Large intestine (tissue), 3 donors: ENCODE data around the gene TMEM179. TPM values are rescaled to one million over a fixed set of nuclear protein-coding genes. Genes with fewer than 3 reads are reported as not detected.

ENCODE experiments used
- DNase-seq, 2 donors: peaks; one replicate each; pipeline versions ENCODE4 v3.0.0 to v3.0.0-alpha.2; 2013
- H3K27ac ChIP-seq: one replicate; pipeline ENCODE4 v1.5.1; 2013; ENCODE audit warnings: low read length
- H3K27me3 ChIP-seq: 2 replicates; pipeline ENCODE4 v1.6.1; 2013; ENCODE audit warnings: low read length; ENCODE audit not compliant: control insufficient read depth, insufficient read depth
- H3K36me3 ChIP-seq: 2 replicates; pipeline ENCODE4 v1.6.1; 2013; ENCODE audit warnings: low read length; ENCODE audit not compliant: control insufficient read depth, insufficient read depth
- H3K4me1 ChIP-seq: one replicate; pipeline ENCODE4 v1.6.1; 2013; ENCODE audit warnings: low read length; ENCODE audit not compliant: control insufficient read depth, insufficient read depth
- H3K4me3 ChIP-seq: one replicate; pipeline ENCODE4 v1.5.1; 2013; ENCODE audit warnings: low read length
- H3K9me3 ChIP-seq: one replicate; pipeline ENCODE4 v1.6.1; 2013; ENCODE audit warnings: mild to moderate bottlenecking, low read depth, low read length, moderate library complexity; ENCODE audit not compliant: control insufficient read depth
- WGBS: methylation state at CpG from one replicate; pipeline ENCODE4 v1.1.5; 2013; ENCODE audit warnings: low lambda C conversion rate; ENCODE audit not compliant: insufficient coverage; 5-methylcytosine and 5-hydroxymethylcytosine counted together
- polyA plus RNA-seq: library from polyadenylated mRNA; unstranded; fragments of 120-200 nt; gene quantifications from one replicate; pipeline ENCODE4 v1.2.1, GENCODE V29; 2013

The TMEM179 gene
- polyA plus RNA-seq, 1 donor, result 11.8 TPM

- no peak overlapping the region for H3K4me3 ChIP-seq
- H3K4me1 ChIP-seq, result peaks cover 3% of the 10 kb centered on the region
- H3K36me3 ChIP-seq, result no peaks in the 10 kb centered on the region
- no CpG with 5 or more reads among the region's 11 CpGs for WGBS
- H3K9me3 ChIP-seq, result no peaks in the 10 kb centered on the region
- peaks cover 2% of the 10 kb centered on the region for H3K27me3 ChIP-seq
- H3K27ac ChIP-seq, result no peak overlapping the region
- no peak for DNase-seq
Measured at GRCh38 chr14:104555430-104556255, 48.9 kb downstream of the TMEM179 start.

DNA sequence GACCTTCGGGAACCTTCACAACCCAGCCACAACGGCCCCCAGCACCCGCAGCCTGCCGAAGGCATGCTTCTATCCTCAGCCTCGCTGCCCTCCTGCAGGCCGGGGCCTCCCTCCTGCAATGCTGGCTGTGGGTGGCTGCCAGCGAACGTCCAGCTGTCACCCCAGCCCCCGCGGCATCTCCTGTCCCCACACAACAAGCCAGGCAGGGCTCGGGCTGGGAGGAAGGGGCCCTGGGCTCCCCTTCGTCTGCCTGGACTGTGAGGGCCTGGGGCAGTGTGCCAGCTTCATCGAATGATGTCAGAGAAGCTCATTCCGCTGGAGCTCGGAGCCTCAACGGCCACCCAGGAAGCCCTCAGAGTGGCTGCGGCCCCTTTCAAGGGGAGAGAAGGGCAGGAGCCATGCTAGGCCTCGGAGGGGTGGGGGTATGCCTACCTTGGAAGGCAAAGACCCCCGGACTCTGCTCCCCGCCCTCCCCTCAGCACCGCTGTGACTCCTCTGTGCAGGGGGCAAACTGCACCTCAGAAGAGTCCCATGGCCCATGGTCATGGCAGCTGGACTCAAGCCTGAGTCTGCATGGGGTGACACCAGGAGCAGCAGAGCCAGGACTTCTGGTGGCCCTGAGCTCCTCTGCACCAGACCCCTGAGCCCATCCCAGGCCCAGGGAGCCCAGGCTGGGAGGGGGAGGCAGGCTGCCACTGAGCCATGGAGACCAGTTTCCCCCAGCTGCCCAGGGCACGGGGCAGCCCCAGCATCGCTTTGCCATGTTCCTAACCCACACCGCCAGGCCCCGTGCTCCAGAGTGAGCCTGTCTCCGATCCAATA, 49.8 kb downstream of the TMEM179 start:
- H3K27me3 ChIP-seq, result peaks cover 2% of the 10 kb centered on the region
- no peak for DNase-seq
- H3K27ac ChIP-seq, result no peak overlapping the region
- no peaks in the 10 kb centered on the region for H3K9me3 ChIP-seq
- no peak overlapping the region for H3K4me3 ChIP-seq
- H3K4me1 ChIP-seq, result peaks cover 3% of the 10 kb centered on the region
- no peaks in the 10 kb centered on the region for H3K36me3 ChIP-seq
- no CpG with 5 or more reads among the region's 26 CpGs for WGBS

GRCh38 chr14:104554088-104554607, 50.4 kb downstream of the TMEM179 start:
- no peak overlapping the region for H3K27ac ChIP-seq
- peaks cover 5% of the 10 kb centered on the region for H3K27me3 ChIP-seq
- H3K4me1 ChIP-seq, result peaks cover 3% of the 10 kb centered on the region
- H3K36me3 ChIP-seq, result no peaks in the 10 kb centered on the region
- DNase-seq, result no peak
- no peak overlapping the region for H3K4me3 ChIP-seq
- H3K9me3 ChIP-seq, result no peaks in the 10 kb centered on the region
- no CpG with 5 or more reads among the region's 12 CpGs for WGBS

GRCh38 chr14:104553166-104554087, 51.1 kb downstream of the TMEM179 start:
- Histone ChIP-seq H3K27ac (no peak overlapping the region), H3K9me3 (no peaks in the 10 kb centered on the region), H3K4me3 (no peak overlapping the region), H3K36me3 (no peaks in the 10 kb centered on the region), H3K4me1 (peaks cover 3% of the 10 kb centered on the region), H3K27me3 (peaks cover 5% of the 10 kb centered on the region)
- WGBS, result no CpG with 5 or more reads among the region's 30 CpGs
- no peak for DNase-seq

DNA sequence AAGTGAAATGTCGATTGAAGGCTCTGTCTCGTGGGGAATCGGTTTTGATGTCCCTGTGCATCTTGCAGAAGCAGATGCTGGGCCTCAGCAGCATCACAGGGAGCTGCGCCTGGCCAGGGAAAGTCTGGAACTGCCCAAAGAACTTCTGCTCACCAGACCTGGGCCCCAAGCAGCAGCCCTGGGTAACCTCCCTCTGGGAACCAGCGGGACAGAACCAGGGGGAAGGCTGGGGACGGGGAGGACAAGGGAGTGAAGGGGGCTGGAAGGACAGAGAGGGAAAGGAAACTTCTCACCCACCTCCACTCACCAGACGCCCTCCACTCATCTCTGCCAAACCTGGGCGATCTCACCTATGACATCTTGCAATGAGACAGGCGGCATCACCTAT, 51.8 kb downstream of the TMEM179 start:
- Histone ChIP-seq H3K4me1 (peaks cover 3% of the 10 kb centered on the region), H3K27ac (no peak overlapping the region), H3K36me3 (no peaks in the 10 kb centered on the region), H3K27me3 (peaks cover 5% of the 10 kb centered on the region), H3K4me3 (no peak overlapping the region), H3K9me3 (no peaks in the 10 kb centered on the region)
- no CpG with 5 or more reads among the region's 9 CpGs for WGBS
- DNase-seq, result no peak

DNA sequence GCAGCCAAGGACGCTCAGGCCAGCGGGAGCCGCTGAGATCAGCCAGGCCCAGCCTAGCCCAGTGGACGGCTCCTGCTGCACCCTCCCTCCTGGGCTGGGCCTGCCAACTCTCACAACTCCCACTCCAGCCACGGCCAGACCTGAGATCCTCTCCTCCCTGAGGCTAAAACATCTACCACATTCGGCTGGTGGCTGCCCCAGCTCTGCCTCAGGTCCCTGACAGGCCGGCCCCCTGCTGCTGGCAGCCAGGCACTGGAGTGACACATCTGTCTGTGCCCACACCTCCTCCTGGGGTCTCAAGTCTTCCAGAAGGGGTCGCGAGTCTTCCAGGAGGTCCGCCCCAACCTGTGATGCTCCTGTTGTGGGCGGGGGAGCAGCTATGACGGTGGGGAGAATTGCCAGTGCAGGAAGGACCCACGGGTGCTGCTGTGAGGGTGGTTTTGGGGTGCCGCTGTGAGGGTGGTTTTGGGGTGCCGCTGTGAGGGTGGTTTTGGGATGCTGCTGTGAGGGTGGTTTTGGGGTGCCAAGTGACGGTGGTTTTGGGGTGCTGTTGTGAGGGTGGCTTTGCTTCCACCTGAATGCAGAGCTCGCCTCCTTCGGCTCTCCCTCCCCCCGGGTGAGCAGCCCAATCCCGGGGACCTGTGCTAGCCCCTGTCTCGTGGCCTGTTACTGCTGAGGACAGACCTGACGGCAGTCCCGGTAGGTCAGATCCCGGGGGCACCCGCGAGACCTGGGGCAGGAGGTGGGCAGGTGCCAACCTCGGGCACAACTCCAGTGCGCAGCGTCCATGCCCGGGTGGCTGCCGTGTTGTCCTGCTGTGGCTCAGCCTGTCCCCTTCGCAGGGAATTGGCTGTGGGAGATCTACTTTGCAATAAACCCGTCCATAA, 52.5 kb downstream of the TMEM179 start:
- DNase-seq, result no peak
- Histone ChIP-seq H3K27ac (no peak overlapping the region), H3K4me3 (no peak overlapping the region), H3K4me1 (peaks cover 3% of the 10 kb centered on the region), H3K27me3 (peaks cover 5% of the 10 kb centered on the region), H3K36me3 (no peaks in the 10 kb centered on the region), H3K9me3 (no peaks in the 10 kb centered on the region)
- WGBS, result no CpG with 5 or more reads among the region's 33 CpGs

- peaks cover 9% of the 10 kb centered on the region for H3K27me3 ChIP-seq
Measured at GRCh38 chr14:104550861-104551728, 53.5 kb downstream of the TMEM179 start.

DNA sequence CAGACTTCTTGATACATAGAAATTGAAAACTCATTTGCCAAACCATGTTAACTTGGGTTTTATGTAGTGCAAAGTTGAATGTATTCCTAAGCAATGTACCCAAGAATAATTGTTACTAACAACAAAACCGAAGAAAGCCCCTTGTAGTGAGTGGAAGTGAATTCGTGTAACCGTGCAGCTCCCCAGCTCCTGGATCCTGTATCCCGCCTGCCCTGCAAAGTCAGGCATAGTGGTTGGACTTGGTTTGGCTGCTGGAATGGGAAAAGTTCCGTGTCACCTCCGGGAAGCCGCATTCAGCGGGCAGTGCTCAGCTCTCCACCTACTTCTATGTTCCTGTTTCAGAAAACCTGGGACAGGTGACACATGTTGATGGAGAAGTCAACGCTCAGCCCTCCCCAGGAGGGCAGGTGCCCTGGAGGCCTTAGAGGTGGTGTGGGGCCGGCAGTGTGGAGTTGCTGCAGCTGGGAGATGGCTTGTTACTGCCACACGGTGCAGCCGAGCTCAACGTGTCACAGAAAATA, 54.2 kb downstream of the TMEM179 start:
- Histone ChIP-seq H3K4me3 (no peak overlapping the region), H3K27ac (no peak overlapping the region), H3K4me1 (peaks cover 3% of the 10 kb centered on the region), H3K36me3 (no peaks in the 10 kb centered on the region), H3K9me3 (no peaks in the 10 kb centered on the region), H3K27me3 (peaks cover 13% of the 10 kb centered on the region)
- DNase-seq, result no peak
- WGBS, result 40% methylated on average over 2 of the region's 13 CpGs

More at GRCh38 chr14:104550861-104551728, 53.5 kb downstream of the TMEM179 start:
- peaks cover 3% of the 10 kb centered on the region for H3K4me1 ChIP-seq
- no peak for DNase-seq
- no peaks in the 10 kb centered on the region for H3K9me3 ChIP-seq
- no CpG with 5 or more reads among the region's 24 CpGs for WGBS
- H3K36me3 ChIP-seq, result no peaks in the 10 kb centered on the region
- no peak overlapping the region for H3K27ac ChIP-seq
- H3K4me3 ChIP-seq, result no peak overlapping the region
